Measurements from ENCODE around the gene INO80.

The INO80 gene

GRCh38 chr15:41096178-41096577 is 19.9 kb downstream of the INO80 start:
- peaks cover 28% of the 10 kb centered on the region; the same call in 1 of the 2 replicates for H3K79me2 ChIP-seq (ENCODE audit: insufficient read depth, low read length)
- TF ChIP-seq CTCF (IDR thresholded peaks at IDR 0.05; ENCODE audit: low read length) (no peak), EZH2 (IDR thresholded peaks at IDR 0.05; ENCODE audit: borderline replicate concordance, low read length) (no peak)
- no peak overlapping the region for H3K4me3 ChIP-seq (ENCODE audit: low read depth, low read length, poor library complexity, severe bottlenecking)
- no peak overlapping the region for H2AFZ ChIP-seq (ENCODE audit: low read length)
- peaks cover 63% of the 10 kb centered on the region for H3K36me3 ChIP-seq (ENCODE audit: insufficient read depth, low read length)
- H3K9me3 ChIP-seq (ENCODE audit: low read length) = no peaks in the 10 kb centered on the region
- no peak overlapping the region for H3K27ac ChIP-seq (ENCODE audit: low read depth, low read length, poor library complexity, severe bottlenecking)
- H3K4me1 ChIP-seq (ENCODE audit: insufficient read depth, low read length, severe bottlenecking) = no peaks in the 10 kb centered on the region
- H3K9me2 ChIP-seq (ENCODE audit: low read depth, low read length) = no peaks in the 10 kb centered on the region
- no peak overlapping the region for H3K9ac ChIP-seq (ENCODE audit: low read length)
- H3K27me3 ChIP-seq (ENCODE audit: insufficient read depth, low read length) = no peaks in the 10 kb centered on the region
- H4K20me1 ChIP-seq (ENCODE audit: insufficient read depth, low read length) = no peaks in the 10 kb centered on the region
- no peaks in the 10 kb centered on the region for H3F3A ChIP-seq (ENCODE audit: insufficient read depth, low read length)
- no peak overlapping the region for H3K4me2 ChIP-seq (ENCODE audit: low read length)

GRCh38 chr15:41085029-41085428 is 31.1 kb downstream of the INO80 start:
- no peak for TF ChIP-seq EZH2 (IDR thresholded peaks at IDR 0.05; ENCODE audit: borderline replicate concordance, low read length)
- no peak for TF ChIP-seq CTCF (IDR thresholded peaks at IDR 0.05; ENCODE audit: low read length)
- Histone ChIP-seq H4K20me1 (ENCODE audit: insufficient read depth, low read length) (no peaks in the 10 kb centered on the region), H3K4me1 (ENCODE audit: insufficient read depth, low read length, severe bottlenecking) (peaks cover 6% of the 10 kb centered on the region), H3F3A (ENCODE audit: insufficient read depth, low read length) (no peaks in the 10 kb centered on the region; the same call in 1 of the 2 replicates), H3K27ac (ENCODE audit: low read depth, low read length, poor library complexity, severe bottlenecking) (no peak overlapping the region), H2AFZ (ENCODE audit: low read length) (no peak overlapping the region), H3K4me2 (ENCODE audit: low read length) (no peak overlapping the region), H3K9me2 (ENCODE audit: low read depth, low read length) (no peaks in the 10 kb centered on the region), H3K27me3 (ENCODE audit: insufficient read depth, low read length) (no peaks in the 10 kb centered on the region), H3K4me3 (ENCODE audit: low read depth, low read length, poor library complexity, severe bottlenecking) (no peak overlapping the region), H3K79me2 (ENCODE audit: insufficient read depth, low read length) (no peaks in the 10 kb centered on the region), H3K9me3 (ENCODE audit: low read length) (no peaks in the 10 kb centered on the region), H3K36me3 (ENCODE audit: insufficient read depth, low read length) (peaks cover 95% of the 10 kb centered on the region), H3K9ac (ENCODE audit: low read length) (no peak overlapping the region)

DNA sequence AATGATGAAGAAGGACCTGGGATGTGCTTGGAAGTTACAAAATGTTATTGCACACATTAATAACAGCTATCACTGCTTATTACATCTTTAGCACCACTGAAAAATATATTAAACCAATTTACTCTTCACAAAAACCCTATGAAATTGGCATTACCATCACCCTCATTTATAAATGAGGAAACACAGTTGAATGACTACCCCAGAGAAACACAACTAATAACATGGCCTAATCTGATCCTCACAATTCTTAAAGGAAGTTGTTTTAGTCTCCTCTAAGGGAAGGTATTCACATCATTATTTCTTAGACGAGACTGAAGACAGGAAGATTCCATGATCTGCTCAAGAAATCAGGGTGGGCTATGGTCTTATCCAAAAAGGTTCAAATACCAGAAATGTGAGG is 35.9 kb downstream of the INO80 start:
- Histone ChIP-seq H3K9me3 (ENCODE audit: low read length) (no peaks in the 10 kb centered on the region), H3K4me1 (ENCODE audit: insufficient read depth, low read length, severe bottlenecking) (peaks cover 20% of the 10 kb centered on the region), H3K9ac (ENCODE audit: low read length) (no peak overlapping the region; the same call in 1 of the 2 replicates), H3K4me2 (ENCODE audit: low read length) (peak overlapping the region; percentile 30), H3F3A (ENCODE audit: insufficient read depth, low read length) (no peaks in the 10 kb centered on the region), H3K4me3 (ENCODE audit: low read depth, low read length, poor library complexity, severe bottlenecking) (no peak overlapping the region), H3K79me2 (ENCODE audit: insufficient read depth, low read length) (no peaks in the 10 kb centered on the region), H3K27me3 (ENCODE audit: insufficient read depth, low read length) (no peaks in the 10 kb centered on the region), H2AFZ (ENCODE audit: low read length) (no peak overlapping the region), H3K27ac (ENCODE audit: low read depth, low read length, poor library complexity, severe bottlenecking) (peak overlapping the region; percentile 82), H4K20me1 (ENCODE audit: insufficient read depth, low read length) (no peaks in the 10 kb centered on the region), H3K9me2 (ENCODE audit: low read depth, low read length) (no peaks in the 10 kb centered on the region), H3K36me3 (ENCODE audit: insufficient read depth, low read length) (peaks cover 96% of the 10 kb centered on the region)
- no peak for TF ChIP-seq EZH2 (IDR thresholded peaks at IDR 0.05; ENCODE audit: borderline replicate concordance, low read length)
- no peak for TF ChIP-seq CTCF (IDR thresholded peaks at IDR 0.05; ENCODE audit: low read length)

Measured in OCI-LY1 (cell line).